Measurements from ENCODE around the gene PRKD3. TPM values are rescaled to one million over a fixed set of nuclear protein-coding genes. Genes with fewer than 3 reads are reported as not detected.
"Not testable (repeated sequence)": the region's sequence is repeated elsewhere in the genome, so short reads cannot be mapped to it uniquely, and the experiment has no call there.

The PRKD3 gene
- total RNA-seq, 1 experiment from 2014 or later, result 10.8 TPM

- no peak for DNase-seq (ENCODE audit: low spot score)
Observed at GRCh38 chr2:37316181-37316580, 8.5 kb downstream of the PRKD3 start.

GRCh38 chr2:37315364-37315763 is 9.3 kb downstream of the PRKD3 start:
- no peak for DNase-seq (ENCODE audit: low spot score)

- DNase-seq (ENCODE audit: low spot score), result no peak
Observed at GRCh38 chr2:37307500-37307899, 17.1 kb downstream of the PRKD3 start.

GRCh38 chr2:37306024-37306423 is 18.6 kb downstream of the PRKD3 start:
- DNase-seq (ENCODE audit: low spot score), result no peak

GRCh38 chr2:37302701-37303252 is 21.9 kb downstream of the PRKD3 start:
- DNase-seq (ENCODE audit: low spot score), result no peak

- DNase-seq (ENCODE audit: low spot score), result no peak
Observed at GRCh38 chr2:37301408-37301807, 23.2 kb downstream of the PRKD3 start.

- DNase-seq (ENCODE audit: low spot score), result no peak
Observed at GRCh38 chr2:37300578-37300977, 24.1 kb downstream of the PRKD3 start.

GRCh38 chr2:37300146-37300545 is 24.5 kb downstream of the PRKD3 start:
- no peak for DNase-seq (ENCODE audit: low spot score)

GRCh38 chr2:37297632-37298031 is 27.0 kb downstream of the PRKD3 start:
- DNase-seq (ENCODE audit: low spot score), result no peak

- no peak for DNase-seq (ENCODE audit: low spot score)
Observed at GRCh38 chr2:37295469-37296073, 29.1 kb downstream of the PRKD3 start.

GRCh38 chr2:37294858-37295257 is 29.8 kb downstream of the PRKD3 start:
- not testable (repeated sequence) for DNase-seq (ENCODE audit: low spot score)

GRCh38 chr2:37291680-37292079 is 33.0 kb downstream of the PRKD3 start:
- DNase-seq (ENCODE audit: low spot score), result no peak

GRCh38 chr2:37287966-37288365 is 36.7 kb downstream of the PRKD3 start:
- no peak for DNase-seq (ENCODE audit: low spot score)

- no peak for DNase-seq (ENCODE audit: low spot score)
Observed at GRCh38 chr2:37284381-37284780, 40.3 kb downstream of the PRKD3 start.

GRCh38 chr2:37283207-37283606 is 41.4 kb downstream of the PRKD3 start:
- DNase-seq (ENCODE audit: low spot score), result no peak

- DNase-seq (ENCODE audit: low spot score), result no peak
Observed at GRCh38 chr2:37282746-37283145, 41.9 kb downstream of the PRKD3 start.

GRCh38 chr2:37281916-37282315 is 42.7 kb downstream of the PRKD3 start:
- no peak for DNase-seq (ENCODE audit: low spot score)

- no peak for DNase-seq (ENCODE audit: low spot score)
Observed at GRCh38 chr2:37276291-37276690, 48.3 kb downstream of the PRKD3 start.

Other genes with a start within 250 kb of the PRKD3 start
- gene HEATR5B, start 240.5 kb downstream of the PRKD3 start, total RNA-seq (2014; rRNA removed; shearing (Covaris generic)), result 1.4 and 1.6 TPM in 2 replicates
- 3.3 and 3.4 TPM in 2 replicates for gene GPATCH11, start 240.3 kb downstream of the PRKD3 start, total RNA-seq (2014; rRNA removed; shearing (Covaris generic))
- gene EIF2AK2, start 167.9 kb downstream of the PRKD3 start, total RNA-seq (2014; rRNA removed; shearing (Covaris generic)), result 15.0 and 18.5 TPM in 2 replicates
- gene SULT6B1, start 136.2 kb downstream of the PRKD3 start, total RNA-seq (2014; rRNA removed; shearing (Covaris generic)), result 0.66 TPM in 1 of 2 replicates, not detected in the other
- gene CEBPZOS, start 128.3 kb downstream of the PRKD3 start, total RNA-seq (2014; rRNA removed; shearing (Covaris generic)), result 7.2 and 8.8 TPM in 2 replicates
- gene CEBPZ, start 93.2 kb downstream of the PRKD3 start, total RNA-seq (2014; rRNA removed; shearing (Covaris generic)), result 9.1 and 15.6 TPM in 2 replicates
- 2.7 and 2.9 TPM in 2 replicates for gene NDUFAF7, start 93.2 kb downstream of the PRKD3 start, total RNA-seq (2014; rRNA removed; shearing (Covaris generic))
- gene QPCT, start 19.8 kb upstream of the PRKD3 start, total RNA-seq (2014; rRNA removed; shearing (Covaris generic)), result 0.90 TPM in 1 of 2 replicates, not detected in the other

Data from H4 (cell line).